ENCODE results near the gene SLC44A1. TPM values are rescaled to one million over a fixed set of nuclear protein-coding genes. Genes with fewer than 3 reads are reported as not detected.
A peak's percentile ranks its signal among the peaks of the same experiment; 100 is the strongest.

The SLC44A1 gene
- total and polyA plus RNA-seq, 10 of the 15 experiments (the other 5 are each of a cell fraction or from before 2014, with no cell fraction given) = 2.4 to 21.2 (median 12.4) TPM

- Histone ChIP-seq H3K9ac (ENCODE audit: control insufficient read depth, insufficient read depth, low read length) (no peak overlapping the region), H3K4me3 (0 out of 2 replicates have a peak overlapping the region, but pooled peaks have one; percentile 5), H3K79me2 (ENCODE audit: control insufficient read depth, insufficient read depth, low read length) (no peaks in the 10 kb centered on the region), H2AFZ (ENCODE audit: control insufficient read depth, low read depth, low read length) (no peak overlapping the region), H3K27ac (ENCODE audit: control insufficient read depth, insufficient read depth) (peak overlapping the region; percentile 8; the same call in 1 of the 2 replicates), H3K27me3 (replicated peaks in 1 of 2; ENCODE audit: control insufficient read depth in 2 of 2, insufficient read depth in 2 of 2, low read length in 1 of 2) (no peaks in the 10 kb centered on the region), H3K4me1 (ENCODE audit: control insufficient read depth, insufficient read depth, low read length) (0 out of 2 replicates have a peak, but pooled peaks cover 6% of the 10 kb centered on the region), H3K9me3 (replicated peaks; ENCODE audit: control insufficient read depth, insufficient read depth, low read length) (no peaks in the 10 kb centered on the region), H4K20me1 (ENCODE audit: control insufficient read depth, insufficient read depth) (no peaks in the 10 kb centered on the region), H3K36me3 (ENCODE audit: control insufficient read depth in 2 of 2, insufficient read depth in 2 of 2, low read length in 1 of 2) (no peaks in the 10 kb centered on the region), H3K4me2 (ENCODE audit: control insufficient read depth, insufficient read depth) (peak overlapping the region; percentile 47)
- no TSS peak for BruUV-seq (replicated peaks)
- 2% methylated on average over 3 of the region's 3 CpGs for WGBS (ENCODE audit: insufficient coverage, insufficient replicate concordance, low lambda C conversion rate, missing lambda C conversion rate)
- ATAC-seq (peak; percentile 49), DNase-seq (ENCODE audit: low read depth, low spot score) (no peak), FAIRE-seq (peak; percentile 38)
- intact Hi-C loops (cut with micrococcal nuclease; ENCODE audit: unreplicated experiment) (no loop called here), in situ Hi-C loops (cut with MboI) (no loop called here)
- ChIA-PET POLR2A (interaction anchor here (0.8 to 1.1 kb wide), 2 partner anchors 12 to 25 kb away, joined by 3 read pairs; no protein-coding TSS in a partner anchor), CTCF (interaction anchor here (0.6 to 1.8 kb wide), 4 partner anchors 25 to 1784 kb away, joined by 3 to 5 read pairs (median 3); no protein-coding TSS in a partner anchor), RAD21 (ENCODE audit: unreplicated experiment) (interaction anchor here (0.6 to 3.1 kb wide), 6 partner anchors 9 to 85 kb away, joined by 3 to 20 read pairs (median 4); no protein-coding TSS in a partner anchor), SMC1A (ENCODE audit: uncharacterized antibody, unreplicated experiment) (interaction anchor here (0.6 to 1.7 kb wide), 16 partner anchors 10 to 556 kb away, joined by 3 to 9 read pairs (median 3); no protein-coding TSS in a partner anchor)
- TF ChIP-seq BCL11A (IDR thresholded peaks at IDR 0.05; ENCODE audit: low read depth, low read length) (no peak), FOXM1 (IDR thresholded peaks at IDR 0.05; ENCODE audit: low read depth, low read length) (no peak), WRNIP1 (IDR thresholded peaks at IDR 0.05; ENCODE audit: borderline replicate concordance, low read depth, low read length) (no peak), CBX5 (IDR thresholded peaks at IDR 0.05; ENCODE audit: low read depth) (no peak), ZNF24 (IDR thresholded peaks at IDR 0.05) (no peak), PBX3 (IDR thresholded peaks at IDR 0.05; ENCODE audit: insufficient replicate concordance, low read depth, low read length) (no peak), SIX5 (IDR thresholded peaks at IDR 0.05; ENCODE audit: low read depth, low read length, severe bottlenecking) (no peak), ZBTB11 (CRISPR knock-in tag; IDR thresholded peaks at IDR 0.05) (no peak), MEF2B (IDR thresholded peaks at IDR 0.05; ENCODE audit: partially characterized antibody, poor library complexity, severe bottlenecking) (no peak), ZNF384 (IDR thresholded peaks at IDR 0.05; ENCODE audit: borderline replicate concordance, low read depth, low read length) (no peak), KLF5 (IDR thresholded peaks at IDR 0.05; ENCODE audit: partially characterized antibody) (no peak), TARDBP (IDR thresholded peaks at IDR 0.05; ENCODE audit: borderline replicate concordance) (no peak), TAF1 (IDR thresholded peaks at IDR 0.05; ENCODE audit: borderline replicate concordance, low read depth, low read length) (no peak), ATF7 (IDR thresholded peaks at IDR 0.05; ENCODE audit: low read depth) (no peak), CEBPZ (IDR thresholded peaks at IDR 0.05; ENCODE audit: low read depth, low read length) (no peak), BHLHE40 (IDR thresholded peaks at IDR 0.05; ENCODE audit: borderline replicate concordance in 1 of 2, low read depth in 2 of 2, low read length in 1 of 2) (no peak), RB1 (IDR thresholded peaks at IDR 0.05; ENCODE audit: borderline replicate concordance) (no peak)
Measured at GRCh38 chr9:105331160-105331559, 86.7 kb downstream of the SLC44A1 start.

All from GM12878 (cell line).